Measurements from ENCODE around the gene TIPRL.

The TIPRL gene

GRCh38 chr1:168225476-168226190, 46.9 kb downstream of the TIPRL start, which contains the start of gene SFT2D2:
SFT2D2 (plus strand) TSS chr1:168226004; CDS start chr1:168226080, 76 bp downstream.
- TF ChIP-seq, protein P1, sequence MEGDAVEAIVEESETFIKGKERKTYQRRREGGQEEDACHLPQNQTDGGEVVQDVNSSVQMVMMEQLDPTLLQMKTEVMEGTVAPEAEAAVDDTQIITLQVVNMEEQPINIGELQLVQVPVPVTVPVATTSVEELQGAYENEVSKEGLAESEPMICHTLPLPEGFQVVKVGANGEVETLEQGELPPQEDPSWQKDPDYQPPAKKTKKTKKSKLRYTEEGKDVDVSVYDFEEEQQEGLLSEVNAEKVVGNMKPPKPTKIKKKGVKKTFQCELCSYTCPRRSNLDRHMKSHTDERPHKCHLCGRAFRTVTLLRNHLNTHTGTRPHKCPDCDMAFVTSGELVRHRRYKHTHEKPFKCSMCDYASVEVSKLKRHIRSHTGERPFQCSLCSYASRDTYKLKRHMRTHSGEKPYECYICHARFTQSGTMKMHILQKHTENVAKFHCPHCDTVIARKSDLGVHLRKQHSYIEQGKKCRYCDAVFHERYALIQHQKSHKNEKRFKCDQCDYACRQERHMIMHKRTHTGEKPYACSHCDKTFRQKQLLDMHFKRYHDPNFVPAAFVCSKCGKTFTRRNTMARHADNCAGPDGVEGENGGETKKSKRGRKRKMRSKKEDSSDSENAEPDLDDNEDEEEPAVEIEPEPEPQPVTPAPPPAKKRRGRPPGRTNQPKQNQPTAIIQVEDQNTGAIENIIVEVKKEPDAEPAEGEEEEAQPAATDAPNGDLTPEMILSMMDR (IDR thresholded peaks at IDR 0.05) = no peak
- peaks cover 4% of the 10 kb centered on the region for H3K27me3 Mint-ChIP-seq (ENCODE audit: low read depth, poor library complexity)
- H3K9me3 Mint-ChIP-seq = peaks cover 23% of the 10 kb centered on the region
- peaks cover 17% of the 10 kb centered on the region for H3K36me3 Mint-ChIP-seq (ENCODE audit: low read depth)
- peak; percentile 72 for DNase-seq
- H3K4me1 Mint-ChIP-seq = peaks cover 51% of the 10 kb centered on the region
- peak within 1 kb of the TSS; percentile 92 for H3K4me3 Mint-ChIP-seq
- peak within 1 kb of the TSS; percentile 93 for H3K27ac Mint-ChIP-seq

DNA sequence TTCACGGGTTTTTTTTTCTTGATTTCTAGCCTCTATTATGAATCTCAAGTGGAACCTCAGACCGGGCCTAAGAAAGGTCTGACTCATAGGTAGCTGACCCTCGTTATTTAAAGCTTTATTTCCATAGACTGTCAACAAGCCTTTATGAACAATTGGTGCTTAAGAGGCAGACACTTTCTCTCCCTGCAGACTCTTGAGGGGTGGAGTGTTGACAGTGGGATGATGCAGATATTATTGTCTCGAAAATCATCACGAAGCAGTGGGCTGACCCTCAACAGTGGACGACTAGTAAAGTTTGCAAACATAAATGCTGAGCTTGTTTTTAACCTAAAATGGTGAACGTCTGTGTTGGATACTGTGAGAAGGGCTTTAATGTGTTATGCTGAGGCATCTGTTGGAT, 48.9 kb downstream of the TIPRL start:
- peak overlapping the region; percentile 92 for H3K4me3 Mint-ChIP-seq
- TF ChIP-seq, protein P1 (IDR thresholded peaks at IDR 0.05) = no peak
- no peak overlapping the region for H3K27ac Mint-ChIP-seq
- H3K27me3 Mint-ChIP-seq (ENCODE audit: low read depth, poor library complexity) = no peaks in the 10 kb centered on the region
- peaks cover 30% of the 10 kb centered on the region for H3K36me3 Mint-ChIP-seq (ENCODE audit: low read depth)
- H3K9me3 Mint-ChIP-seq = peaks cover 21% of the 10 kb centered on the region
- no peak for DNase-seq
- H3K4me1 Mint-ChIP-seq = peaks cover 63% of the 10 kb centered on the region

- Mint-ChIP-seq H3K27ac (no peak overlapping the region), H3K27me3 (ENCODE audit: low read depth, poor library complexity) (no peaks in the 10 kb centered on the region), H3K4me3 (no peak overlapping the region), H3K4me1 (peaks cover 59% of the 10 kb centered on the region), H3K9me3 (peaks cover 8% of the 10 kb centered on the region), H3K36me3 (ENCODE audit: low read depth) (peaks cover 45% of the 10 kb centered on the region)
- DNase-seq = no peak
- TF ChIP-seq, protein P1 (IDR thresholded peaks at IDR 0.05) = no peak
These were observed 51.1 kb downstream of the TIPRL start for GRCh38 chr1:168229893-168230292.

DNA sequence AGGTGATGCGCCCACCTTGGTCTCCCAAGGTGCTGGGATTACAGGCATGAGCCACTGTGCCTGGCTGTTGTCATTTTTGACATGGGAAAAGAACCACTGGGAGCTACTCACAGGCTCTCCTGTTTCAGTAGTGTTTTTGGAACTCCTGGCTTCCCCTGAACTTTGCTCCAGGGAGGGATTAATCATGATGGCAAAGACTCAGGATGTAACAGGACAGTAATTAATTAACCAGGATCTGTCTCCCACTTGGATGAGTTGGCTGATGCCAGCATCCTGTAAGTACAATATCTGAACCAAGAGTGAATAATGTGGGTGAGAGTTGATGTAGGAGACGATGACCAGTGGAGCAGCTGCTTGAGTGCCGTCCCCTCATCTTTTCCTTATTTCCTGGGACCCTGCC, 51.9 kb downstream of the TIPRL start:
- no peak overlapping the region for H3K27ac Mint-ChIP-seq
- peaks cover 51% of the 10 kb centered on the region for H3K4me1 Mint-ChIP-seq
- DNase-seq = no peak
- H3K4me3 Mint-ChIP-seq = no peak overlapping the region
- no peaks in the 10 kb centered on the region for H3K27me3 Mint-ChIP-seq (ENCODE audit: low read depth, poor library complexity)
- TF ChIP-seq, protein P1 (IDR thresholded peaks at IDR 0.05) = no peak
- peaks cover 46% of the 10 kb centered on the region for H3K36me3 Mint-ChIP-seq (ENCODE audit: low read depth)
- no peaks in the 10 kb centered on the region for H3K9me3 Mint-ChIP-seq

GRCh38 chr1:168234846-168235547, 56.2 kb downstream of the TIPRL start:
- Mint-ChIP-seq H3K27me3 (ENCODE audit: low read depth, poor library complexity) (no peaks in the 10 kb centered on the region), H3K4me1 (peaks cover 15% of the 10 kb centered on the region), H3K9me3 (no peaks in the 10 kb centered on the region), H3K36me3 (ENCODE audit: low read depth) (peaks cover 75% of the 10 kb centered on the region), H3K4me3 (no peak overlapping the region), H3K27ac (peak overlapping the region; percentile 7)
- no peak for DNase-seq
- TF ChIP-seq, protein P1 (IDR thresholded peaks at IDR 0.05) = peak; percentile 47

Data from nephron progenitor cell (in vitro differentiated cells).